Mesenchymal stem cell (in vitro differentiated cells and primary cell): ENCODE measurements around the gene GTPBP2.

Source experiments
- DNase-seq: peaks from one replicate; pipeline ENCODE4 v3.0.0-alpha.2; 2013
- H2AFZ ChIP-seq: one replicate; pipeline ENCODE4 v1.6.1; 2013; ENCODE audit warnings: low read depth, mild to moderate bottlenecking, control low read depth, inconsistent platforms, low read length, moderate library complexity
- H2AK5ac ChIP-seq: 2 replicates; pipeline ENCODE4 v1.6.1; 2013; ENCODE audit warnings: low read length, moderate library complexity, mild to moderate bottlenecking, inconsistent platforms; ENCODE audit not compliant: severe bottlenecking
- H2BK120ac ChIP-seq: one replicate; pipeline ENCODE4 v1.6.1; 2013; ENCODE audit warnings: low read depth, mild to moderate bottlenecking, inconsistent platforms, low read length, moderate library complexity
- H2BK12ac ChIP-seq, 2 experiments: one replicate each; pipeline ENCODE4 v1.6.1; 2013; ENCODE audit warnings: inconsistent platforms in 2 of 2, low read length in 2 of 2, mild to moderate bottlenecking in 2 of 2, moderate library complexity in 2 of 2, control low read depth in 1 of 2
- H2BK15ac ChIP-seq: one replicate; pipeline ENCODE4 v1.6.1; 2013; ENCODE audit warnings: mild to moderate bottlenecking, low read depth, inconsistent platforms; ENCODE audit not compliant: poor library complexity, severe bottlenecking
- H2BK5ac ChIP-seq: 2 replicates; pipeline ENCODE4 v1.6.1; 2013; ENCODE audit warnings: low read depth, mild to moderate bottlenecking, low read length, control low read depth, inconsistent platforms; ENCODE audit not compliant: poor library complexity, severe bottlenecking
- H3K14ac ChIP-seq, 2 experiments: one replicate each; pipeline ENCODE4 v1.6.1; 2013; ENCODE audit warnings: inconsistent platforms in 2 of 2, low read length in 2 of 2, control low read depth in 1 of 2, mild to moderate bottlenecking in 1 of 2, moderate library complexity in 1 of 2
- H3K18ac ChIP-seq, 2 experiments: one replicate each; pipeline ENCODE4 v1.6.1; 2013; ENCODE audit warnings: inconsistent platforms in 2 of 2, low read length in 2 of 2, control low read depth in 1 of 2, low read depth in 1 of 2, mild to moderate bottlenecking in 1 of 2
- H3K23ac ChIP-seq, 2 experiments: one replicate each; pipeline ENCODE4 v1.6.1; 2013; ENCODE audit warnings: inconsistent platforms in 2 of 2, low read length in 2 of 2, mild to moderate bottlenecking in 2 of 2, moderate library complexity in 2 of 2, control low read depth in 1 of 2
- H3K27ac ChIP-seq: 2 replicates; pipeline ENCODE4 v1.5.1; 2013; ENCODE audit warnings: mild to moderate bottlenecking, moderate library complexity, low read length, control low read depth, inconsistent platforms; ENCODE audit not compliant: poor library complexity, severe bottlenecking
- H3K27me3 ChIP-seq, 2 experiments: 2 replicates each; pipeline versions ENCODE4 v1.6.1 to v1.7.0; 2013; ENCODE audit warnings: low read length in 2 of 2, mild to moderate bottlenecking in 2 of 2, moderate library complexity in 2 of 2, control low read depth in 1 of 2, inconsistent platforms in 1 of 2; ENCODE audit not compliant: control insufficient read depth in 1 of 2, insufficient read depth in 1 of 2
- H3K36me3 ChIP-seq, 2 experiments: 2 replicates each; pipeline versions ENCODE4 v1.6.1 to v1.7.0; 2013; ENCODE audit warnings: low read length in 2 of 2, control low read depth in 1 of 2, inconsistent platforms in 1 of 2, low read depth in 1 of 2, mild to moderate bottlenecking in 1 of 2; ENCODE audit not compliant: insufficient read depth in 2 of 2, control insufficient read depth in 1 of 2
- H3K4ac ChIP-seq, 2 experiments: one replicate each; pipeline ENCODE4 v1.6.1; 2013; ENCODE audit warnings: inconsistent platforms in 2 of 2, low read length in 2 of 2, mild to moderate bottlenecking in 2 of 2, moderate library complexity in 2 of 2, control low read depth in 1 of 2, low read depth in 1 of 2
- H3K4me1 ChIP-seq: 2 replicates; pipeline ENCODE4 v1.6.1; 2013; ENCODE audit warnings: low read depth, low read length, control low read depth; ENCODE audit not compliant: control insufficient read depth, insufficient read depth
- H3K4me2 ChIP-seq: 2 replicates; pipeline ENCODE4 v1.6.1; 2013; ENCODE audit warnings: low read length, mild to moderate bottlenecking, inconsistent platforms; ENCODE audit not compliant: poor library complexity, severe bottlenecking
- H3K4me3 ChIP-seq, 2 experiments: 2 replicates each; pipeline versions ENCODE4 v1.5.1 to v1.7.0; 2013; ENCODE audit warnings: low read length in 2 of 2, mild to moderate bottlenecking in 2 of 2, control low read depth in 1 of 2, low read depth in 1 of 2; ENCODE audit not compliant: insufficient read depth in 1 of 2
- H3K79me1 ChIP-seq: replicated peaks from 2 replicates; pipeline ENCODE4 v1.6.1; 2013; ENCODE audit warnings: mild to moderate bottlenecking, control low read depth, low read length, inconsistent platforms; ENCODE audit not compliant: poor library complexity, severe bottlenecking
- H3K9ac ChIP-seq: 2 replicates; pipeline ENCODE4 v1.7.0; 2013; ENCODE audit warnings: mild to moderate bottlenecking, low read length, moderate library complexity
- H3K9me3 ChIP-seq: 2 replicates; pipeline ENCODE4 v1.7.0; 2013; ENCODE audit warnings: mild to moderate bottlenecking, low read length; ENCODE audit not compliant: control insufficient read depth
- H4K8ac ChIP-seq: one replicate; pipeline ENCODE4 v1.6.1; 2013; ENCODE audit warnings: inconsistent platforms, mild to moderate bottlenecking, low read length, moderate library complexity
- H4K91ac ChIP-seq: one replicate; pipeline ENCODE4 v1.6.1; 2013; ENCODE audit warnings: mild to moderate bottlenecking, low read length, inconsistent platforms
- WGBS: methylation state at CpG from one replicate; pipeline ENCODE4 v1.1.7; 2013; ENCODE audit warnings: mixed read lengths; 5-methylcytosine and 5-hydroxymethylcytosine counted together

GTPBP2 gene

DNA sequence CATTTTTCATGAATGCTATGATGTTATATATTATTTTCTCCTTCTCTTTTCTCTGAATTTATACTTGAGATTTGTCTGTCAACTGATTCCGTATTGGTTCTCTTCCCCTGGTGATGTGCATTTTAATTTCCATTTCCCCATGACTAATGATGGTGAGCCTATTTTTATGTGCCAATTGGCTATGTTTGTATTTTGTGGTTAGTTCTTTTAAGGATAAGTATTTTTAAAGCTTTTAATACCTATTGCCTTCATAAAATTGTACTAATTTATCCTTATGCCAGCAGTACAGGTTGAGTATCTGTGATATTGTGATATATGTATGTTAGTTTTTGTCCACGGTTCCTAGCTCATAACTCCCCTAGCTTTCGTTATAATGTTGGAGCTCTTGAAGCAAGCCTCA, 50.3 kb downstream of the GTPBP2 start:
- 100% methylated on average over 3 of the region's 3 CpGs for WGBS
- no peak overlapping the region for H2BK15ac ChIP-seq
- no peak overlapping the region for H3K14ac ChIP-seq
- H2BK120ac ChIP-seq = no peak overlapping the region
- no peak overlapping the region for H3K23ac ChIP-seq
- H2AFZ ChIP-seq = no peak overlapping the region
- DNase-seq = peak; percentile 14
- peak overlapping the region; percentile 20 for H3K9ac ChIP-seq
- H4K91ac ChIP-seq = no peak overlapping the region
- H3K27ac ChIP-seq = peak overlapping the region; percentile 93
- H3K79me1 ChIP-seq = peaks cover 6% of the 10 kb centered on the region
- peaks cover 8 to 18% of the 10 kb centered on the region in 2 experiments for H3K36me3 ChIP-seq
- H3K4ac ChIP-seq = no peak overlapping the region
- peaks cover 6% of the 10 kb centered on the region for H3K4me1 ChIP-seq
- no peak overlapping the region for H2AK5ac ChIP-seq
- H3K4me2 ChIP-seq = peak overlapping the region; percentile 56
- H3K9me3 ChIP-seq = no peaks in the 10 kb centered on the region
- H2BK5ac ChIP-seq = no peak overlapping the region
- H2BK12ac ChIP-seq = no peak overlapping the region
- no peak overlapping the region for H4K8ac ChIP-seq
- no peak overlapping the region for H3K18ac ChIP-seq
- no peaks in the 10 kb centered on the region for H3K27me3 ChIP-seq
- peak overlapping the region in 1 of 2 experiments; percentile 60 for H3K4me3 ChIP-seq

DNA sequence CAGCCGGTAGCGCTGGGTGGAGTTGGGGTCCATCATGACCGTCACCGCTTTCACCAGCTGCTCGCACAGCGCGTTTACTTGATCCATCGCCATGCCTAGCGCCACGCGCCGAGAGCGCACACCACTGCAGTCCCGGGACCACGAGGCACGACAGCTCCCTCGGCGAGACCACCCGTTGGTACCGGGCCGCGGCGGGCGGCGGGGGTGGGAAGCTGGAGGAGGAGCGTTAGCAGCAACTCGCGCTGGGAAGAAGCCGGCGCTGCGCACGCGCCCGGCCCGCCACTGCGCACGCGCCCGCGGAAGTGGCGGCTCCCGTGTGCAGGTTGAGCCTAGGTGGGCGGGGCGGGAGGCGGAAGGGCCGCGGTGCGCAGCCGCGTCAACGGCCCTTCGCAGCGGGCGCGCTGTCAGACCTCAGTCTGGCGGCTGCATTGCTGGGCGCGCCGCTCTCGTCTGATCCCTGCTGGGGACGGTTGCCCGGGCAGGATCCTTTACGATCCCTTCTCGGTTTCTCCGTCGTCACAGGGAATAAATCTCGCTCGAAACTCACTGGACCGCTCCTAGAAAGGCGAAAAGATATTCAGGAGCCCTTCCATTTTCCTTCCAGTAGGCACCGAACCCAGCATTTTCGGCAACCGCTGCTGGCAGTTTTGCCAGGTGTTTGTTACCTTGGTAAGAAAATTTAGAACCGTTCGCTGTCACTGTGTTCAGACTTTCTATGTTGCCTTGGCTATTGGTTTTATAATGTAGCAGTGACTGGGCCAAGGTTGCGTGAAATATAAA, 53.1 kb downstream of the GTPBP2 start, which contains the start of the genes POLH and XPO5:
Gene POLH, plus strand, starts transcription at position 414 of the 780 bp plus-strand sequence. CDS start 6,135 bp downstream, outside the sequence.
Gene XPO5, minus strand, starts transcription at position 267 of the 780 bp plus-strand sequence. Its CDS starts 174 bp downstream, at position 93.
- Histone ChIP-seq H3K27ac (peak within 1 kb of the TSS; percentile 98), H3K4me3 (peak within 1 kb of the TSS; percentile 94 to 100), H3K4me2 (peak within 1 kb of the TSS; percentile 80), H3K18ac (peak within 1 kb of the TSS; percentile 92 to 94), H3K27me3 (no peaks in the 10 kb centered on the region), H2BK12ac (no peak within 1 kb of the TSS), H3K9me3 (no peaks in the 10 kb centered on the region), H4K8ac (peak within 1 kb of the TSS; percentile 87), H3K79me1 (peaks cover 11% of the 10 kb centered on the region), H3K14ac (peak within 1 kb of the TSS in 1 of 2 experiments; percentile 98), H4K91ac (peak within 1 kb of the TSS; percentile 64), H3K4ac (peak within 1 kb of the TSS; percentile 71 to 89), H3K36me3 (peaks cover 6 to 24% of the 10 kb centered on the region in 2 experiments), H3K4me1 (peaks cover 8% of the 10 kb centered on the region), H3K23ac (peak within 1 kb of the TSS in 1 of 2 experiments; percentile 91), H2AK5ac (peak within 1 kb of the TSS; percentile 44), H2AFZ (peak within 1 kb of the TSS; percentile 96), H3K9ac (peak within 1 kb of the TSS; percentile 100), H2BK5ac (peak within 1 kb of the TSS; percentile 71), H2BK120ac (peak within 1 kb of the TSS; percentile 15), H2BK15ac (peak within 1 kb of the TSS; percentile 44)
- DNase-seq = peak; percentile 93
- 1% methylated on average over 70 of the region's 76 CpGs for WGBS

DNA sequence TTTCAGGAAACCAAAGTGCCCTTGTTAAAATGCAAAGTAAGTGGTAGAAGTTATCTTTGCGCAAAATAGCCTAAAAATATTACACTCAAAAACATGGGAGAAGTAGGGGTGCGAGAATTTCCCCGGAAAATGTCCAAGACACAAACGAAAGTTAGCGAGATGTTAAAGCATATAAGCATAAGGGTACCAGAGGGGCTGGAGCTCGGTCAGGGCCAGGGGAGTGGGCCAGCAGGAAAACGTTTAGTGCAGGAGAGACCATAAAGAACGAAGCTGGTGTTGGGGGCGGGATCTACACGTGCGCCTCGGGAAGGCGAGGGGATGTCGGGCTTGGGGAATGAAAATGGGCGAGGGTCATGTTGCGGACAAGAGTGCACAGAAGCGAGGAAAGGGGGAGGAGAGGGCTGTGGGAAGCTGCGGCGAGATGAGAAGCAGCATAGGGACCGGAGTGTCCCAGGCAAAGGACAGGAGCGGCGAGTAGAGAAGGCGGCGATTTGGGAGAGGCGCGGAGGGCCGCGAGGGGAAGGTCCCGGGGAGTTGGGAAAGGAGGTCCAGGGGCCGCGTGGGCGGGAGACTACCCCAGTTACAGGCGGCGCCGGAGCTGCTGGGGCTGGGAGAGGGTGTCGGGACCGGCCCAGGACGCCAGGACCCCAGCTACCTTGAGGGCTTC, 53.8 kb downstream of the GTPBP2 start:
- no peak overlapping the region for H3K23ac ChIP-seq
- WGBS = under 1% methylated on average over 28 of the region's 38 CpGs
- H3K27ac ChIP-seq = peak overlapping the region; percentile 44

DNA sequence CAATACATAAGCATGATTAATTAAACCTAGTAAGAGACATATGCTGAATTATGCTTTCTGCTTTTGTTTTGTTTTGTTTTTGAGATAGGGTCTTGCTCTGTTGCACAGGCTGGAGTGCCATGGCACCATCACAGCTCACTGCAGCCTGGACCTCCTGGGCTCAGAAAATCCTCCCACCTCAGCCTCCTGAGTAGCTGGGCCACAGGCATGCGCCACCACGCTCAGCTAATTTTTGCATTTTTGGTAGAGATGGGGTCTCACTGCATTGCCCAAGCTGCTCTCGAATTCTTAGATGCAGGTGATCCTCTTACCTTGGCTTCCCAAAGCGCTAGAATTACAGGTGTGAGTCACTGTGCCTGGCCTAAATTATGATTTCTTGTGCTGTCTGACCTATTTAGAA, 57.0 kb downstream of the GTPBP2 start:
- no peaks in the 10 kb centered on the region for H3K27me3 ChIP-seq
- H2BK120ac ChIP-seq = no peak overlapping the region
- no peak overlapping the region for H3K4ac ChIP-seq
- no peak overlapping the region for H2BK5ac ChIP-seq
- H3K4me2 ChIP-seq = no peak overlapping the region
- no peak overlapping the region for H3K14ac ChIP-seq
- WGBS = 97% methylated on average over 4 of the region's 4 CpGs
- H3K36me3 ChIP-seq = peaks cover 29 to 59% of the 10 kb centered on the region in 2 experiments
- H2AK5ac ChIP-seq = no peak overlapping the region
- H4K8ac ChIP-seq = no peak overlapping the region
- H3K4me1 ChIP-seq = peaks cover 2% of the 10 kb centered on the region
- H3K27ac ChIP-seq = no peak overlapping the region
- no peak overlapping the region for H4K91ac ChIP-seq
- no peak overlapping the region for H2AFZ ChIP-seq
- H2BK15ac ChIP-seq = no peak overlapping the region
- no peak overlapping the region for H3K4me3 ChIP-seq
- no peak overlapping the region for H2BK12ac ChIP-seq
- H3K9ac ChIP-seq = no peak overlapping the region
- no peaks in the 10 kb centered on the region for H3K9me3 ChIP-seq
- no peak overlapping the region for H3K18ac ChIP-seq
- H3K23ac ChIP-seq = no peak overlapping the region
- H3K79me1 ChIP-seq = peaks cover 20% of the 10 kb centered on the region
- no peak for DNase-seq

More for the DNA sequence above, 53.8 kb downstream of the GTPBP2 start:
- H2BK12ac ChIP-seq = no peak overlapping the region
- H4K8ac ChIP-seq = peak overlapping the region; percentile 87
- no peaks in the 10 kb centered on the region for H3K9me3 ChIP-seq
- no peak overlapping the region for H4K91ac ChIP-seq
- peak; percentile 49 for DNase-seq
- H3K36me3 ChIP-seq = peaks cover 6 to 31% of the 10 kb centered on the region in 2 experiments
- H2AK5ac ChIP-seq = no peak overlapping the region
- peak overlapping the region; percentile 96 for H2AFZ ChIP-seq
- H3K4ac ChIP-seq = peak overlapping the region in 1 of 2 experiments; percentile 45
- H2BK120ac ChIP-seq = peak overlapping the region; percentile 15
- peak overlapping the region; percentile 44 for H2BK15ac ChIP-seq
- peaks cover 11% of the 10 kb centered on the region for H3K79me1 ChIP-seq
- peak overlapping the region; percentile 94 to 100 for H3K4me3 ChIP-seq
- peak overlapping the region; percentile 58 to 94 for H3K18ac ChIP-seq
- no peaks in the 10 kb centered on the region for H3K27me3 ChIP-seq
- H3K9ac ChIP-seq = peak overlapping the region; percentile 93
- no peak overlapping the region for H2BK5ac ChIP-seq
- peaks cover 8% of the 10 kb centered on the region for H3K4me1 ChIP-seq
- H3K14ac ChIP-seq = peak overlapping the region in 1 of 2 experiments; percentile 98
- H3K4me2 ChIP-seq = peak overlapping the region; percentile 80
